HG03159 (cell line): ENCODE measurements around the gene KCNMA1.

Experiments
- ATAC-seq: cut with Tn5 transposase; IDR thresholded peaks from one replicate; pipeline ENCODE4 v1.9.1; 2021; ENCODE audit warnings: mild to moderate bottlenecking, moderate library complexity; ENCODE audit not compliant: unreplicated experiment

KCNMA1 gene

GRCh38 chr10:77290528-77291155, 347.0 kb downstream of the KCNMA1 start:
- no peak for ATAC-seq

- ATAC-seq, result no peak
Measured at GRCh38 chr10:77289790-77290189, 347.8 kb downstream of the KCNMA1 start.

GRCh38 chr10:77289027-77289501, 348.5 kb downstream of the KCNMA1 start:
- no peak for ATAC-seq

- ATAC-seq, result no peak
Measured at GRCh38 chr10:77287647-77288120, 349.9 kb downstream of the KCNMA1 start.

- no peak for ATAC-seq
Measured at GRCh38 chr10:77286531-77287508, 350.8 kb downstream of the KCNMA1 start.

- no peak for ATAC-seq
Measured at GRCh38 chr10:77285529-77286182, 352.0 kb downstream of the KCNMA1 start.

GRCh38 chr10:77284797-77285196, 352.8 kb downstream of the KCNMA1 start:
- no peak for ATAC-seq

GRCh38 chr10:77283326-77283725, 354.3 kb downstream of the KCNMA1 start:
- ATAC-seq, result no peak

- no peak for ATAC-seq
Measured at GRCh38 chr10:77282163-77282562, 355.4 kb downstream of the KCNMA1 start.

GRCh38 chr10:77281719-77282118, 355.9 kb downstream of the KCNMA1 start:
- ATAC-seq, result no peak

GRCh38 chr10:77279207-77279606, 358.4 kb downstream of the KCNMA1 start:
- no peak for ATAC-seq

GRCh38 chr10:77274046-77274795, 363.4 kb downstream of the KCNMA1 start:
- ATAC-seq, result no peak

GRCh38 chr10:77269163-77269562, 368.4 kb downstream of the KCNMA1 start:
- no peak for ATAC-seq

- no peak for ATAC-seq
Measured at GRCh38 chr10:77268721-77269120, 368.9 kb downstream of the KCNMA1 start.

GRCh38 chr10:77267703-77268675, 369.6 kb downstream of the KCNMA1 start:
- no peak for ATAC-seq

GRCh38 chr10:77266242-77266641, 371.4 kb downstream of the KCNMA1 start:
- ATAC-seq, result no peak

GRCh38 chr10:77264527-77264926, 373.1 kb downstream of the KCNMA1 start:
- ATAC-seq, result no peak

- ATAC-seq, result no peak
Measured at GRCh38 chr10:77264107-77264506, 373.5 kb downstream of the KCNMA1 start.

- no peak for ATAC-seq
Measured at GRCh38 chr10:77263700-77264099, 373.9 kb downstream of the KCNMA1 start.
